Measurements from ENCODE around the gene CD93. TPM values are rescaled to one million over a fixed set of nuclear protein-coding genes. Genes with fewer than 3 reads are reported as not detected.

The CD93 gene
- total and polyA plus RNA-seq, 2 of the 8 experiments (the other 6 are each of a cell fraction or from before 2014, with no cell fraction given), result under 0.01 to 0.07 TPM

Other genes starting within 250 kb of the CD93 start
- gene SSTR4, start 51.0 kb downstream of the CD93 start, total RNA-seq (2021; fragmentation: NEBNext Ultra II Directional; extraction: Animal tissue kit (Norgen Biotek cat#: 25700)), result not detected in 2 replicates
- gene SSTR4, start 51.0 kb downstream of the CD93 start, polyA plus RNA-seq (2011; rRNA removed), result 0.05 and 0.14 TPM in 2 replicates
- 0.43 and 0.75 TPM in 2 replicates for gene THBD, start 36.7 kb downstream of the CD93 start, total RNA-seq (2021; fragmentation: NEBNext Ultra II Directional; extraction: Animal tissue kit (Norgen Biotek cat#: 25700))
- gene THBD, start 36.7 kb downstream of the CD93 start, polyA plus RNA-seq (2011; rRNA removed), result 0.21 and 0.46 TPM in 2 replicates

All from H1 (cell line).